ENCODE data around the gene SVIL.
"Not testable (repeated sequence)": the region's sequence is repeated elsewhere in the genome, so short reads cannot be mapped to it uniquely, and the experiment has no call there.

SVIL gene

GRCh38 chr10:29600821-29601220, 34.0 kb downstream of the SVIL start:
- no peak for DNase-seq

GRCh38 chr10:29600067-29600466, 34.7 kb downstream of the SVIL start:
- DNase-seq, result no peak

GRCh38 chr10:29598851-29599311, 35.9 kb downstream of the SVIL start:
- no peak for DNase-seq

- no peak for DNase-seq
Measured at GRCh38 chr10:29596826-29597225, 37.9 kb downstream of the SVIL start.

- DNase-seq, result no peak
Measured at GRCh38 chr10:29596356-29596755, 38.4 kb downstream of the SVIL start.

- no peak for DNase-seq
Measured at GRCh38 chr10:29595636-29596225, 39.0 kb downstream of the SVIL start.

GRCh38 chr10:29595146-29595545, 39.6 kb downstream of the SVIL start:
- DNase-seq, result no peak

GRCh38 chr10:29591651-29591968, 43.2 kb downstream of the SVIL start:
- no peak for DNase-seq

GRCh38 chr10:29590915-29591650, 43.7 kb downstream of the SVIL start:
- DNase-seq, result no peak

GRCh38 chr10:29588629-29589421, 45.9 kb downstream of the SVIL start:
- no peak for DNase-seq

GRCh38 chr10:29587750-29588628, 46.8 kb downstream of the SVIL start:
- not testable (repeated sequence) for DNase-seq

GRCh38 chr10:29587102-29587749, 47.5 kb downstream of the SVIL start:
- DNase-seq, result not testable (repeated sequence)

- no peak for DNase-seq
Measured at GRCh38 chr10:29586509-29586908, 48.3 kb downstream of the SVIL start.

- no peak for DNase-seq
Measured at GRCh38 chr10:29585488-29585976, 49.2 kb downstream of the SVIL start.

- DNase-seq, result no peak
Measured at GRCh38 chr10:29584436-29584835, 50.3 kb downstream of the SVIL start.

- DNase-seq, result no peak
Measured at GRCh38 chr10:29583674-29584073, 51.1 kb downstream of the SVIL start.

- DNase-seq, result not testable (repeated sequence)
Measured at GRCh38 chr10:29582769-29583168, 52.0 kb downstream of the SVIL start.

GRCh38 chr10:29579455-29579970, 55.3 kb downstream of the SVIL start:
- DNase-seq, result no peak

- DNase-seq, result no peak
Measured at GRCh38 chr10:29578457-29578856, 56.3 kb downstream of the SVIL start.

GRCh38 chr10:29576681-29577080, 58.1 kb downstream of the SVIL start:
- no peak for DNase-seq

- no peak for DNase-seq
Measured at GRCh38 chr10:29575098-29575455, 59.7 kb downstream of the SVIL start.

Data from activated effector memory CD4-positive, alpha-beta T cell treated with Interleukin-2 at 50 U/mL for 16 hours (primary cell).